GM19025 (cell line): ENCODE data around the gene SAMD1.
A peak's percentile ranks its signal among the peaks of the same experiment; 100 is the strongest.

Experiments used
- ATAC-seq: cut with Tn5 transposase; IDR thresholded peaks from one replicate; pipeline ENCODE4 v1.9.1; 2021; ENCODE audit warnings: mild to moderate bottlenecking, low read depth, moderate library complexity; ENCODE audit not compliant: unreplicated experiment

The SAMD1 gene

DNA sequence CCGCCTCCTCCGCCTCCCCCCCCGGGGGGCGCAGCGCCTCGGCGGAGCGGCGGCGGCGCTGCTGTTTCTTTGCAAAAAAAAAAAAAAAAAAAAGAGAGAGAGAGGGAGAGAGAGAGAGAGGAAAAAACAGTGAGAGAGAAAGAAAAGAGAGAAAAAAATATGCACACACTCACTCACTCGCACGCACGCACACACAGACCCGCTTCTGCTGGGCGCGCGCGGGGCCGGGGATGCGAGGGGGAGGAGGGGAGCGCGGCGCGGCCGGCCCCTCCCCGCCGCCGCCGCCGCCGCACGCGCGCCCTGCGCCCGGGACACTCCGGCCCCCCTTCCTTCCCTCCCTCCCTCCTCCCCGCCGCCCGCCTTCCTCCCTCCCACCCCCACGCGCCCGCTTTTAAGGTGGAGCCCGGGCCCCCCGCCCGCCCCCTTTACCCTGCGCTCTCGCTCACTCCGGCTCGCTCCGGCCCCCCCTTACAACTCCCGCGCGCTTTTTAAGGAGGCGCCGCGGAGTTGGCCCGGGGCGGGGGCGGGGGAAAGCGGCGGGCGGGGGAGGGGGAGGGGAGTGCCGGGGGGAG, at the start of gene SAMD1:
Gene SAMD1 (minus strand): TSS at position 243 of the 572 bp plus-strand sequence.
- ATAC-seq = peak; percentile 35

DNA sequence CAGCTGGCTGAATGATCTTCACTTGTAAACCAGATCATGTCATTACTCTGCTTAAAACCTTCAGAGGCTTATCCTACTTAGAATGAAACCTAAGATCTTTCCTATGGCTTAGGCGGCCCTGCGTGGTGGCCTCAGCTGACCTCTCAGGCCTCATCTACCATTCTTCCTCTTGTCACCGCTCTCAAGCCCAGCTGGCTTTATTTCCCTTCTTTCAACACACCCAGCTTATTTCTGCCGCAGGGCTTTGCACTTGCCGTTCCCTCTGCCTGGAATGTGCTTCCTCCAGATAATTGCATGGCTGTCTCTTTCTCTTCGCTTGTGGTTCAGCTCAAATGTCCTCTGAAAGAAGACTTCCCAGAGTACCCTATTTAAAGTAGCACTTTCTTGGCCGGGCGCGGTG, 49.4 kb upstream of the SAMD1 start:
- ATAC-seq = no peak

DNA sequence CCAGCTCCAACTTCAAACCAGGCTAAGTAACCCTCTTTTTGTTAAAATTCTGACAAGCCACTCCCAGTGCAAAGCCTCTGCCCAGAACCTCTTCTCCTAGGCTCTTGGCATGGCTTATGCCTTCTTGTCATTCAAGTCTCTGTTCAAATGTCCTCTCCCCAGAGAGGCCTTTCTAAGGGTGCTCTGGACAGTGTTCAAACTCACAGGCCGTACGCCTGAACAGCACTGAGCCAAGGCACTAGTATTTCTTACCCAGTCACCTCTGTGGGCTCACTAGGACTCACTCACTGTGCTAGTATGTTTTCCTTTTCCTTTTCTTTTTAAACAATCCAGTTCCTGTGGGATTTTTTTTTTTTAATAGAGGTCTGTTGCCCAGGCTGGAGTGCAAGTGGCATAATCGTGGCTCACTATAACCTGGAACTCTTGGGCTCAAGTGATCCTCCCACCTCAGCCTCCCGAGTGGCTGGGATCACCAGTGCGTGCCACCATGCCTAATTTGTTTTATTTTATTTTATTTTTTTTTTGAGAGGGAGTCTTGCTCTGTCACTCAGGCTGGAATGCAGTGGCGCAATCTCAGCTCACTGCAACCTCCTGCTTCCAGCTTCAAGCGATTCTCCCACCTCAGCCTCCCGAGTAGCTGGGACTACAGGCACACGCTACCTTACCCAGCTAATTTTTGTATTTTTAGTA, 48.2 kb upstream of the SAMD1 start:
- ATAC-seq = no peak

DNA sequence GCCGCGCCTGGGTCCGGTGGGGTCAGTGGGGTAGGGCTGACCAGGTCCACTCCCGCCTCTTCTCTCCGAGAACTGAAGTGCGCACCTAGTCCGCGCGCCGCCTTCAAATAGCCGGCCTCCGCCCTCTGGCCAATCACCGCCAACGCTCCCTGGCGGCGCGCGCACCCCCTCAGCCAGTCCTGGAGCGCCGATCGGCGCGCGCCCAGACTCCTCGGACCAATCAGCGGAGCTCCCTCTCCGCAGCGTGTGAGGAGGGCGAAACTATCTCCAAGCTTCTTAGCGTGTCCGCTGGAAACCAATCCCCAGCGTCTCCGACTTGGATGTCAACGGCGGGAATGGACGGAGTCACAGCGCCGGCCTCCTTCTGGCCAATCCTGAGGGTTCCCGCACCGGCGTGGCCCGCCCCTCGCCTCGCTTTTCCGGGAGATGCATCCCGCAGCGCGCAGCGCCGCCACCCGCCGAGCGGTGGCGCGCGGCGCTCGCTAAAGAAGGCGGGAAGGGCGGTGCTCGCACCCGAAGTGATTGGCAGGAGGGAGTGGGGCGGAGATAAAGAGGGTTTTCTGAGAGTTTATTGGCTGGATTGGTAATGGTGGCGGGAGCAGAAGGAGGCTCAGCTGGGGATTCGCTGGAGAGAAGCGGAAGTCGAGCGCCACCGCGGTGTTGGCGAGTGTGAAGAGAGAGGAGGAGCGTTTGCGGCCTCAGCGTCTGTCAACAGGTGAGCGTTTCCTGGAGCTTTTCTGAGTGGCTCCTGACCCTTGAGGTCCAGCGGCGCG, 46.1 kb upstream of the SAMD1 start, which contains the start of gene ASF1B:
Gene ASF1B (minus strand): TSS at position 81 of the 773 bp plus-strand sequence. CDS start 133 bp downstream, outside the sequence.
- ATAC-seq = peak; percentile 76

DNA sequence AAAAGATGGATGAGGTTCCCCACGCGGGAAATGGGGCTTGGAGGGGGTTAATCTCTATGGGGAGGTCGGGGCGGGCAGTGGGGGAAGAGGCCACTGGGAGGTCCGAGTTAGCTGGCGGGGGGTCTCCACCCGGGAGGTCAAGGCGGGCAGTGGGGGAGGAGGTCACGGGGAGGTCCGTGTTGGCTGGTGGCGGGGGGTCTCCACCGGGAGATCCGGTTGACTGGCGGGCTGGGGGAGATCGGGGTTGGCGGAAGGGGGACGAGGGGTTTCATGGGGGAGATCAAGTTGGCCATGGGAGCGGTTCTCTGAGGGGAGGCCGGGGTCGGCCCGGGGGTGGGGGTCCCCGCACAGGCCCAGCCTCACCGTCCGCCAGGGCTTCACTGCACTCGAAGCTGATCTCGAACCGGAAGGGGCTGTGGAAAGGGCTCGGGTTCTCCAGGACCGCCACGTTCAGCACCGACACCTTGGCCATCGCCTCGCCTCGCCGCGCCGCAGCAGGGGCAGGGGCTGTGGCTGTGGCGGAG, 45.5 kb upstream of the SAMD1 start:
- no peak for ATAC-seq

DNA sequence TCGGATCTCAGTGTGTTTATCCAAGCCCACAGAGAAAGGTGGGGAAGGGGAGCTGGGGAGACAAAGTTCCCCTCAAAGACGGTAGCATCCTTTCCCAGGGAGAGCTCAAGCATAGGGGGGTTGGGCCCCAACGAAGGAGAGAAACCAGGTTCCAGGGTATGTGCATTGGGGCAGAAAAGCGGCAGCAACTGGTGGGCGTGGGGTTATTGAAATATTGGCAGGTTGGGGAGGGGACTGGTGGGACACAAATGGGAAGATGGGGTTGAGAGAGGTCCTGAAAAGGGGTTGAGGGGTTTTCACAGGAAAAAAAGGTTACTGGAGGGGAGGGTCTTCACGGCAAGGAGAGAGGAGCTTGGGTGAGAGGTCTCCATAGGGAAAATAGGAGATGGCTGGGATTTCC, 44.8 kb upstream of the SAMD1 start:
- no peak for ATAC-seq

DNA sequence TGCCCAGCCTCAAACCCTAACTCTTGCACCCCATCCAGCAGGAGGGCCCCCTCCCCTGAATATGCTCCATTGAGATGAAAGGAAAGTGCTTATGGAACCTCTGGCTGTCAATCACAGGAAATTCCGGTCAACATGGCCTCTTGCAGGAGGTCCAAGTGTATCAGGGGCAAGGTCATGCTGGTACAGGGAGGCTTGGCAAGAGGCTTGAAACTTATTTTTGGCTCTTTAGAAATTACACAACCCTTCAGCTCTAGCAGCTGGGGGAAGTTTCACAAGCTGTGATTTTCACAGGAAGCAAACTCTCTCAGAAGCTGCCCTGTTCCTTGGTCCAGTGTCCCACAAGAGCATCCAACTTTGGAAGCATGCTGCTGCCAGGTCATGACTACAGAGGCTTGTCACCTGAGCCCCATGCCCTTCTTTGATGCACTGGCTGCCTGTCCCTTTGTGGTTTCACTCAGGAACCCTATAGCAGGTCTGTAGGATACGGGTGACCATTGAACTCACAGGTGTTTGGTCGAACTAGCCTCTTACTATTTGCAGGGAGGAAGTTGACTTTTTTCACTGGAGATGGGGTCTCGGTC, 37.5 kb upstream of the SAMD1 start:
- ATAC-seq = no peak

DNA sequence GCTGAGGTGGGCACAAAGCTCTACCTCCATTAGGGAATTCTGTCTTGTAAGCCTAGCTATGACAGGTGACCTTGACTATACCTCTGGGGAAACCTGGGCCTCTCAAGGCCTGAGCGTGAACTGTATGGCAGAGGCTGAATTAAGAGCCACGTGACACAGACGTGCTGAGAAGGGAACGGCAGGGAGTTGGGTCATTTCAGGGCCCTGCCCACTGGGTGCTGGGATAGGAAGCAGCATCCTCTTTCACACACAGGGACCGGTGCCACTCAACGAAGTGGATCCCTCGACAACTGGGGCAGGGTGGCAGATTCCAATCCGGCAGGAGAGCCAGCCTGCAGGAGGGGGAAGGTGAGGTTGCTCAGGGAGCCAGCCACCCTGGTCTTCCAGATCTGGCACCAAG, 36.6 kb upstream of the SAMD1 start:
- ATAC-seq = no peak

DNA sequence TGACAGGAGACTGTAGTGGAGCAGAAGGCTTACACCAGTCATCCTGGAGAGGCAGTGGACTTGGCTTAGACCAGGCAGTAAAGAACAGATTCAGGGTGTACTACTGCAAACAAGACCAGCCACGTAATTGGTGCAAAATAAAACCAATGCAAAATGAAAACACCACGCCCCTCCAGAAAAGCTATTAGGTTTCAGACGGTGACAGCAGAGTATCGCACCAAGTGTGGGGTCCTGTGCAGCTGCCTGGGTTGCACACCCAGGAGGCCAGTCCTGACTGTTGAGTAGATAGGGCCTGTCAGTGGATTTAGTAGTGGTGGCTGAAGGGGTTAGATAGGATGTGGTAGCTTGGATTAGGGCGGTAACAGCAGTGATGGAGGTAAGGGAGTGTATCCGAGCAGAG, 32.4 kb upstream of the SAMD1 start:
- no peak for ATAC-seq

DNA sequence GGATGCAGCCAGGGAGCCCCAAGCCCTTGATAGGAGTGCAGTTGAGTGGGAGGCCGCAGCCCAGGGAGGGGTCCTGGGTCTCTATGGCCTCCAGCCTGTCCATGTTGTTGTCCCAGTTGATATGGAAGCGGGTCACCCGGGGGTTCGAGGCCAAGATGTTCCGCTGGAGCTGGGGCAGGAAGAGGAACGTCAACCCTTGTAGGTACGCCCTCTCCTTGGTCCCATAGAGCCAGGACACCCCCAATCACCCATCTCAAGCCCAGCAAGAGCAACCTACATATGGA, 29.9 kb upstream of the SAMD1 start:
- no peak for ATAC-seq

DNA sequence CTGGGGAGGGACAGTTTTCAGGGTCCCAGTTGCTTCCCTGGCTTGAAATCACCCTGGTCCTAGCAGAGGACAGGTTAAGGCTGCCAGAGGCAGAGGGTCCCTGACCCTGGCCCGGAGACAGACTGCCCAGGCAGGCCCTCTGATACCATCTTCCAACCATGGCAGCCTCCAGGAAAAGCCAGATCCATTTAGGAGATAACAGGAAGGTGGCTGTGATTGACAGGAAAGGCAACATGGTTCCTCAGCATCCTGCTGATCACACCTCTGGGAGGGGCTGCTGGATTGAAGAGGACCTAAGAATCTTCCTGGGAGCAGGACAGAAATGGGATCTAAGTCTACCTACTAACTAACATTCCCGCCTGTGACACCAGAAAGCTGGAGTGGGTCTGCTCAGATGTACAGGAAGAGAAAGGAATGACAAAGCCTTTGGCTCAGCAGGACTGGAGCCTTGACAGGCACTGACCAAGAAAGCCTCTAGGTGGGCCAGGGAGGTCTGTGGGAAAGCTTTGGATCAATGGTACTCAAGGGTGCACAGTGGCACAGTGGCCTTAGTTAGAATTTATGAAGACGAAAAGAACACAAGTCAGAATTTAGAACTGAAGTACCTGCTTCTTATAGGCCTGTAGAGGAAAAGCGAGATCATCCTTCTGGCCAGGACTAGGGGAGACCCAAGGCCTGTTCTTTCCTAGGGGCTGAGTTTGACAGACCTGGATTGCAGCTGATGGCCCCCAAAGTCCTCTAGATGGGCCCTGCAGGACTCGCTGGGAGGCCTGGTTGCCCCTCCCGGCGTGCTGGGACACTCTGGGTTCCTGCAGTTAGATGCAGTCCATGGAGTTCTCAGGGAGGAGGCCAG, 29.3 kb upstream of the SAMD1 start:
- ATAC-seq = no peak

DNA sequence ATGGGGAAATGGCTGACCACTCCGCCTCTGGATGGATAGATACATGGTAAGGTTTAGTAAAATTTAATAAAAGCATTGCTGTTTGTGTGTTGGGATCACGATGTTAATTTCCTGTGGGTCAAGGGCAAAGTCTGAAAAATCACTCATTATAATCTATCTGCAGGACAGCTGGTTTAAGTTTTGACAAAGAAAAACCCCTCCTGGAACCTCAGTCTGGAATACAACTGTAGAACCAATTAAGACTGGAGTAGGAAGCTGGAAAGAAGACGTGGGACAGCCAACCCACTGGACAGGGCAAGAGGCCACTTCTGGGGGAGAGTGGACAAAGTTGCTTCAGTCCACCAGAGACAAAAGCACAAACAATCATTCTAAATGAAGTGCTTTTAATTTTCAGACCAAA, 28.6 kb upstream of the SAMD1 start:
- ATAC-seq = no peak

DNA sequence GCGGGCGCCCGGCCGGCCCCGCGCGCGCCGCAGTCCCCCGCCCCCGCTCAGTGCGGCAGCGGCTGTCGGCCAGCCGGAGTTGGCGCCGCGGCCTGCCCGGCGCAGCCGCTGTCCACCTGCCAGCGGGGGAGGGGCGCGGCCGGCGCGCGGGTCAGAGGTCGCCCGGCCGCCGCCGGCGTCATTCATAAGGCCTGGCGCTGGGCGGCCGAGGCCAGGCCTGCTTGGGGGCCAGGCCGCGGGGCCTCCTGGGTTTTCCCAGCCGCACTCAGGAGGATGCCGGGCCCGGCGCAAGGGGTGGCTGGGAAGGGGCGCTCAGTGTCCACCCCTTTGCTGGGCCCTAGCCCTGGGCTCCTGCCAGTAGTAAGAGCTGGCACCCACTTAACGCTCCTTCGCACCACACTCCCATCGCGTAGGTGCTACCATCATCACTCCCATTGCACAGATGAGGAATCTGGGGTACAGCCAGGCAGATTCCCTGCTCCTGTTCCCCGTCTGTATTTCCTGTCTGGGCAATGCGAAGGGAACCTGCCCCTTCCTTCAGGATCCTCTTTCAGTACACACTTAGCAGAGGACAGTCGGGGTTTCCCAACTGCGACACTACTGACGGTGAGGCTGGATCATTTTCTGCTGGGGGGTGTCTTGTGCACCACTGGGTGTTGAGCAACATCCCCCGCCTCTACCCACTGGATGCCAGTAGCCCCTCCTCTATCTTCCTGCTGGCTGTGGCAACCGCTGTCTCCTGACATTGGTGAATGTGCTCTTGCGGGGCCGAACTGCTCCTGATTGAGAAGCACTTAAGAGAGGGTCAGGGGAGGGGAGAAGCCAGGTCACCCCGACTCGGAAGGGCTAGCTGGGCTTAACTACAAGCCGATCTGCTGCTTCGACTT, 27.9 kb upstream of the SAMD1 start:
- ATAC-seq = peak; percentile 29

DNA sequence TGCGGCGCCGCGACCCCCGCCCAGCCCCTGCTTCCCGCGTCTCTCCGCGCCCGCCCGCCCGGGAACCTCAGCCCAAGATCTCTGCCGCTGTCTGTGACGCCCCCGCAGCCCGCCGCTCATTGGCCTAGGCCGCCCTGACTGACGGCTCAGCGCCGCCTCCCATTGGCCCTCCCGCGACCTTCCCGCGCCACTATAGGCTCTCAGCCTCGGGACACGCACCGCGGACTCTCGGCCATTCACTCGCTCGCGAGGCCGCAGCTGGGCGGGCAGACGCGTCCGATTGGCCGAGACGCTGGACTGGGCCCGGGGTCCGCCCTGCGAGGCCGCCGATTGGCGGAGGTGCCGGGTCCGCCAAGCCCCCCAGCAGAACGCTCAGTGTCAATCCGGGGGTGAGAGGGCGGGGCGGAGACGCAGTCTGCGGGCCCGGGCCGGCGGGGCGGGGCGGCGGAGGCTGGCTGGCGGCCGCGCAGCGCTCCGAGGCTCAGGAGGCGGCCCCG, 27.2 kb upstream of the SAMD1 start, which contains the start of gene PRKACA:
Gene PRKACA (minus strand): TSS at position 95 of the 497 bp plus-strand sequence. CDS start 215 bp downstream, outside the sequence.
- peak; percentile 91 for ATAC-seq

DNA sequence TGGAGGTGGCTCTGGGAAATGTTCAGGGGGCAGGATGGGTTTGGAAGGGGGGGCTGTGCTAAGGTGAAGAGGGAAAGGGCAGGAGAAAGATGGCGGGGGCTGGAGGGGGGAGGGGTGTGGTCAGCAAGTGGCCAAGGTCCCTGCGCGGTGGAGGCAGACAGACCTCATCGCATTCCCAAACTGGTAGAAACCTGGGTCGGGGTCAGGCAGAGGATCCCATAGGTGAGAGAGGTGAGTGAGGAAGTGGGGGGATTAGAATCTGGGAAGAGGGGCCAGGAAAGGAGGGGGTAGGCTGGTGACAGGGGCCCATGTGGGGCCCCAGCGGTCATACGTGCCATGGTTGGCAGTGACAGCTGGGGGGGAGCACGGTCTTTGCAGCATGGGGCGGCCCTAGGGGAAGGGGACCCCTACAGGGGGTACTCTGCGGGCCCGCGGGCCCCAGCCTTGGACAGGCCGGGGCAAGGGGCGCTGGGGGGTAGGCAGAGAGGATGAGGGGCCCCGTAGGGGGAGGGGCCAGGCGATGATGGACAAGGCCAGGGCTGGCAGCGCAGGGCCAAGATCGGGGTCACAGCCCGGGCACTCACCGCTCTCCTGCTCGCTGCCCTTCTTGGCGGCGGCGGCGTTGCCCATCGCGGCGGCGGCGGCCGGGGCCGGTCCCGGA, 26.5 kb upstream of the SAMD1 start:
- peak; percentile 5 for ATAC-seq

DNA sequence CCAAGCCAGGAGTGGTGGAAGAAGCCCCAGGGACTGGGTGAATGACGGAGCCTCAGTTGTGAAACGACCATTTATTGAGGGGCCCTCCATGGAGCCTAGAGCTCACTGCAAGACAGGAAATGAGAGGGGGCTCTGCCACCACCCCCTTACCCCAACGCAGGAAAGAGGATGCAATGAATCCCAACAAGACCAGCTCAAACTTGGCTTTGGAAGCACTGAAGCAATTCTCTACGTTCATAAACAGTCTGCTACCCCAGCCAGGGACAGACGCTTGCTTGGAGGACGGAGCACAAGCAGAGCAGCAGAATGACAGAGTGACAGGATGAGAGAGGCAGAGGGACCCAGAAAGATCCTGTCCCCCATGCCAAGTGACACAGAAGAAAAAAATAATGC, 26.0 kb upstream of the SAMD1 start:
- no peak for ATAC-seq

DNA sequence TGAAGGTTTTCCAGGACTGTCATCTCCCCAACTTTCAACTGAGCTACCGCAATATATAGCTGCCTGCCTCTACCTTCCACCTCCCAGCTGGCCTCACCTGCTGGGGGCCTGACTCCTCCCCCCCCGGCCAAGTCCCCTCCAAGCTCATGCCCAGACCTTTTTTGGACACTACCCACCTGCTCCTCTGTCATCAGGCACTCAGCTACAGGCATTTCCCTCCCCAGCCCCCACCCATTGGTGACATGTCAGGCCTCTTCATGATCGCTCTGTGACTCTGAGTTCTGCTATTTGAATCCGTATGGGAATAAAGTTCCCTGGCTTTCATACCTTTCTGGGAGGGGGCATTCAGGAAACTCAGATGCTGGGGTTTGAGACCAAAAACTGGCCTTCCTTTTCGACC, 25.2 kb upstream of the SAMD1 start:
- no peak for ATAC-seq

DNA sequence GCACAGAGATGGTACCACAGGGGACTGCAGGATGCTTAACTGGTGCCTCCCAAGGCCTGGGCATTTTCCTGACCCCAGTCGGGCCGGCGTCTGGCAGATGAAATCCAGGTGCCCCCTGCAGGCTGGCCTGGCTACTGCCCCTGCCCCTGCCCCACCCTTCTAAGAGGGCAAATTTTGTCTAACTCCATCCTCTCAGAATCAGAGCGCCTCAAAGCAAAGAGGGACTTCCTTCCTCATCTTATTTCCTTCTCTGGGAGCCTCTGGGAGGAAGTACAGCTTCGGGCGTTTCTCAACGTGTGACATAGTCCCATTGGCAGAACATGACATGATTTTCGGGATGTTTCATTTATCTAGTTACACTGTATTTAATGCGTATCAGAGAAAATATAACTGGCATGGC, 24.3 kb upstream of the SAMD1 start:
- ATAC-seq = no peak

DNA sequence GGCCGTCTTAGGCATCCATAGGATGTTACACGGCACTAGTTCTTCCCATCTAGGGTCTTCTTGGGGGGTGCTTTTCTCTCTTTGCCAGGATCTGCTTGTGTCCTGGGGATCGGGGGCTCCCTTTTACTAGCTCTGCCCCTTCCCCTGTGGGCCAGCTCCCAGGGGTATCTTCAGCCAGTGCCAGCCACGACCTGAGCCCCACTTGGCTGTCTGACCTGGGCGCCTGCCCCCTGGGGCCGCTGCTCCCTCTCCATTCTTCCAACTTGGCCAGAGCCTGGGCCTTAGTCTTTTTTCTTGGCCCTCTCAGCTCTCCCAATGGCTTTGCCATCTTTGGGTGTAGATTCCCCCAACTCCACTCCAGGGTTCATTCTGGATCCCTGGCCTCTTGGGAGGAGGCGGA, 23.9 kb upstream of the SAMD1 start:
- no peak for ATAC-seq
